KOPT-K1 (cell line): ENCODE measurements around the gene ZNF398.

ENCODE experiments used
- H3K27ac ChIP-seq: fragments of 200-600 bp; sonication (generic); 2 replicates; pipeline ENCODE4 v1.5.1; 2016; ENCODE audit warnings: antibody characterized with exemption, mild to moderate bottlenecking, low read depth, low read length; ENCODE audit not compliant: poor library complexity, severe bottlenecking
- H3K36me3 ChIP-seq: fragments of 200-600 bp; sonication (generic); 2 replicates; pipeline ENCODE4 v1.5.1; 2017; ENCODE audit warnings: antibody characterized with exemption, mild to moderate bottlenecking, low read length, moderate library complexity; ENCODE audit not compliant: insufficient read depth
- H3K9me3 ChIP-seq: fragments of 200-600 bp; sonication (generic); 2 replicates; pipeline ENCODE4 v1.5.1; 2017; ENCODE audit warnings: antibody characterized with exemption, low read length, mild to moderate bottlenecking; ENCODE audit not compliant: insufficient read depth, poor library complexity, severe bottlenecking

The ZNF398 gene

DNA sequence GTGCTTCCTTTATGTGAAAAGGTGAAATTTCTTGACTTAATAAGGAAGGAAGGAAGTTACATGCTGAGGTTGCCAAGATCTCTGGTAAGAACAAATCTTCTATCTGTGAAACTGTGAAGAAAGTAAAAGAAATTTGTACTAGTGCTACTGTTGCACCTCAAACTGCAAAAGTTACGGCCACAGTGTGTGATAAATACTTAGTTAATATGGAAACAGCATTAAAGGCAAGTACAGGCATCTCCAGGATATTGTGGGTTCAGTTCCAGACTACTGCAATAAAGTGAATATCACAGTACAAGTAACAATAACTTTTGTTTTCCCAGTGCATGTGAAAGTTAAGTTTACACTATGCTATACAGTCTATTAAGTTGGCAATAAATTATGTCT is 25.3 kb downstream of the ZNF398 start:
- H3K36me3 ChIP-seq = peaks cover 93% of the 10 kb centered on the region
- H3K9me3 ChIP-seq = no peaks in the 10 kb centered on the region
- no peak overlapping the region for H3K27ac ChIP-seq

- H3K27ac ChIP-seq = no peak overlapping the region
- H3K9me3 ChIP-seq = no peaks in the 10 kb centered on the region
- H3K36me3 ChIP-seq = peaks cover 93% of the 10 kb centered on the region
Measured at GRCh38 chr7:149175150-149175549, 27.9 kb downstream of the ZNF398 start.

GRCh38 chr7:149179241-149179640 is 32.0 kb downstream of the ZNF398 start:
- Histone ChIP-seq H3K27ac (no peak overlapping the region), H3K9me3 (no peaks in the 10 kb centered on the region), H3K36me3 (peaks cover 88% of the 10 kb centered on the region)

- no peaks in the 10 kb centered on the region for H3K9me3 ChIP-seq
- no peak overlapping the region for H3K27ac ChIP-seq
- peaks cover 72% of the 10 kb centered on the region for H3K36me3 ChIP-seq
Measured at GRCh38 chr7:149180722-149181449, 33.6 kb downstream of the ZNF398 start.

DNA sequence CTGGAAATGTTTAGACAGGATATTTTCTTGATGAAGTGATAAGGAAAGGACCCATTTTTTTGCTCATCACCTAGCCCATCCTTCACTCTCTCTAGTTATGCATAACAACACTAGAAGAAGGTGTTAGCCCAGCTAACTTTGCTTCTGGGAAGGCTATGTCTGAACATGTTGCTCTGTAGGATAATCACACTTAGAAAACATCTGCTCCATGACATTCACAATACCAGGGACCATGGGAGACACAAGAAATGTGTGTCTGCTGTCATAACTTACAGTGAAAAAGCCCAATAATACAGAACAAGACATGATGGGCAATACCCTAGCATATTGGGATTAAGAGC is 34.2 kb downstream of the ZNF398 start:
- H3K27ac ChIP-seq = no peak overlapping the region
- peaks cover 67% of the 10 kb centered on the region for H3K36me3 ChIP-seq
- no peaks in the 10 kb centered on the region for H3K9me3 ChIP-seq

DNA sequence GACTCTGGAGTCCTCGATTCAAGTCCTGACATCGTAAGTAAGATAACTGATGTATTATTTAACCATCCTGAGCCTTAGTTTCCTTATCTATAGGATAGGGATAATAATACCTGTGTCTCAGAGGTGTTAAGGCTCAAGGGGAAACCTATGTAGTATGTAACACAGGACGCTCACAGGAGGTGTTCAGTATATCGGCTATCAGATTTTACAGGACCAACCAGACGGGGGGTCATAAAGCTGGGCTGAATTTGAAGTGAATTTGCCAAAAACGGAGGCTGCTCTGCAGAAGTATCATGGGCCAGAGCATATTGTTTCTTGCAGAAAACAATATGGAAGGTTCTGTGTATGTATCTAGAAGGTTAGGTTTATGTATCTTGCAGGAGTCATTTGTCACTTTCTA is 37.0 kb downstream of the ZNF398 start:
- no peak overlapping the region for H3K27ac ChIP-seq
- no peaks in the 10 kb centered on the region for H3K9me3 ChIP-seq
- peaks cover 38% of the 10 kb centered on the region for H3K36me3 ChIP-seq

DNA sequence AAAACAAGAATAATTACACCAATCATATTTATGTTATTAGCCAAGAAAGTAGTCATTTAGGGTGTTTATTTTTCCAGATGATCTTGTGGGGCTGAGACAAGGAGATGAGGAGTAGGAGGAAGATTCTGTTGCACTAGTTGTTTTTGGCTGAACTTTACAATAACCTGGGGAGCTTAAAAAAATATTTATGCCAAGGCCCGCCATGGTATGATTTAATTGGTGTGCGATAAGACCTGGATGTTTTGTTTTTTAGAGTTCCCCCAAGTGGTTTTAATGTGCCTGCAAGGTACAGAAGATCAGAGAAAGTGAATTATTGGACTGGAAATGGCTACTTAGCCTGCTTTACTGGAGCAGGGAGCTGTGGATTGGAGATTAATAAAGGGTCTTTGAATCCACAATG is 41.0 kb downstream of the ZNF398 start:
- no peak overlapping the region for H3K27ac ChIP-seq
- no peaks in the 10 kb centered on the region for H3K9me3 ChIP-seq
- H3K36me3 ChIP-seq = no peaks in the 10 kb centered on the region

DNA sequence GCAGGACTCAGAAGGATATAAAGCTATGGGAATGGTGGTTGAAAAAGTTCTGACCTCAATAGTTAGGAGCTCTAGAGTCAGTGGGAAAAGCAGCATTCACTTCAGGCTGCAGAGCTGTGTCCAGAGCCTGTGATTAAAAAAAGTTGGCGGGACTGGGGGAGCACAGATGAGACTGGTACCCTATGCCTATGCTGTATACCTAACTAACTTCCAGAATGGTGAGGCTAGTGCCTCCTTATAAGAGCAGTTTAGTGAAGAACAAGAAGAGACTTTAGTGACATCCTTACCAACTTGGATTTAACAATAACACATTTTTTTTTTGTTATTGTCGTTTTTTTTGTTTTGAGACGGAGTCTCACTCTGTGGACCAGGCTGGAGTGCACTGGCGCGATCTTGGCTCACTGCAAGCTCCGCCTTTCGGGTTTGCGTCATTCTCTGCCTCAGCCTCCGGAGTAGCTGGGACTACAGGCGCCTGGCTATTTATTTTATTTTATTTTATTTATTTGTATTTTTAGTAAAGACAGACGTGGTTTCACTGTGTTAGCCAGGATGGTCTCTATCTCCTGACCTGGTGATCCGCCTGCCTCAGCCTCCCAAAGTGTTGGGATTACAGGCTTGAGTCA is 41.5 kb downstream of the ZNF398 start:
- Histone ChIP-seq H3K9me3 (no peaks in the 10 kb centered on the region), H3K27ac (no peak overlapping the region), H3K36me3 (no peaks in the 10 kb centered on the region)

GRCh38 chr7:149191851-149192250 is 44.6 kb downstream of the ZNF398 start:
- no peak overlapping the region for H3K27ac ChIP-seq
- no peaks in the 10 kb centered on the region for H3K9me3 ChIP-seq

DNA sequence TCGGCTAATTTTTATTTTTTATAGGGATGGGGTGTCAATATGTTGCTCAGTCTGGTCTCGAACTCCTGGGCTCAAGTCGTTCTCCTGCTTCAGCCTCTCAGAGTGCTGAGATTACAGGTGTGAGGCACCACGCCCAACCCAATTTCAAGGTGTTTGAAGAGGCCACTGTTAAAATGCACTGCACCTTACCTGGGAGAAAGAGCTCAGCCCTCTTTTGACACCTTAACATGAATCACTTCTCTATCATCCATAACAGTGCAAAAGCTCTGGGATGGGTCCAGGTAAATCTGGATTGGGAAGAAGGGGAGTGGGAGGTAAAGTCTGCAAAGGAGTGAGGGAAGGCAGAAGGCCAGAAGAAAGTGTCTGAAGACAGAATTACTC is 47.5 kb downstream of the ZNF398 start:
- H3K9me3 ChIP-seq = no peaks in the 10 kb centered on the region
- peak overlapping the region; percentile 81 for H3K27ac ChIP-seq

More at GRCh38 chr7:149191851-149192250, 44.6 kb downstream of the ZNF398 start:
- H3K36me3 ChIP-seq = no peaks in the 10 kb centered on the region

GRCh38 chr7:149195180-149196150 is 48.2 kb downstream of the ZNF398 start, which contains the start of gene ZNF282:
Gene ZNF282, plus strand, starts transcription at chr7:149195546. Its CDS starts 44 bp downstream, at chr7:149195590.
- Histone ChIP-seq H3K27ac (peak within 1 kb of the TSS; percentile 81), H3K36me3 (peaks cover 29% of the 10 kb centered on the region), H3K9me3 (no peaks in the 10 kb centered on the region)

More for the DNA sequence above, 47.5 kb downstream of the ZNF398 start:
- H3K36me3 ChIP-seq = peaks cover 22% of the 10 kb centered on the region

GRCh38 chr7:149196151-149196704 is 49.0 kb downstream of the ZNF398 start:
- peak overlapping the region; percentile 81 for H3K27ac ChIP-seq
- H3K36me3 ChIP-seq = peaks cover 37% of the 10 kb centered on the region
- no peaks in the 10 kb centered on the region for H3K9me3 ChIP-seq

DNA sequence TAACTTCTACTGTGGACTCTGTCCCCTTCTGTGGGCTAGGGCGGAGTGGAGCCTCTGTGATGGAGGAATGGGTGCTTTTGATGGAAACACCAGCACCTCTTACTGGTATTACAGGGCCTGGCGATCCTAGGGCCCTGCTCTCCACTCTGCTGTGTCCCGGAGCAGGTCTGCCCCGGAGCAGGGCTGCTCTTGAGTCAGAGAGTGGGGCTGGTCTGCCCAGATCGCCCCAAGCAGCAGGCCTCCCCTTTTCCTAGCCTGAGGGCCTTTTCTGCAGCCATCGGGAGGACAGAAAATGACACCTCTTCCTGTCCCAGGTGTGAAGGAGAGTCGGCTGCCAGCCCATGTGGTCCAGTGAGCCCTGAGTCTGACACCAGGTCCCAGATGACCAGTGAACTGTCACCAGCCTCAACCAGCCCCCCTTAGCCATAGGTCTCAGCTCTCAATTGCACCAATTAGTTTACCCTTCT is 49.5 kb downstream of the ZNF398 start:
- Histone ChIP-seq H3K27ac (peak overlapping the region; percentile 81), H3K36me3 (peaks cover 42% of the 10 kb centered on the region), H3K9me3 (no peaks in the 10 kb centered on the region)

DNA sequence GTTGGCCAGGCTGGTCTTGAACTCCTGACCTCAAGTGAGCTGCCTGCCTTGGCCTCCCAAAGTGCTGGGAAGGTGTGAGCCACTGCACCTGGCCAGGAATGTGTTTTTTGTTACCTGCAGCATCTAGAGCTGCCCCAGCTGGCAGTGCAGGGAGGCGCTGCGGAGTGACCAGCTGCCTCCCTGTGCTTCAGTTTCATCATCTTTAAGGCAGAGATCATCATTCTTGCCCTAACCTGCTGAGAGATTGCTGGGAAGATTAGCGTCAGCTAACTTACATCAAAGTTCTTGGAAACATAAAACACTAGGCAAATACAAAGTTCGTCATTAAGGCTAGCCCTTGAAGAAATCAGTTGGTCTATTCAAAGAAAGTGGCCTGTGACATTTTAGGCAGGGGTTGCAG is 50.4 kb downstream of the ZNF398 start:
- Histone ChIP-seq H3K27ac (no peak overlapping the region), H3K36me3 (peaks cover 49% of the 10 kb centered on the region), H3K9me3 (no peaks in the 10 kb centered on the region)
